ENCODE measurements around the gene GRID1.

The GRID1 gene

DNA sequence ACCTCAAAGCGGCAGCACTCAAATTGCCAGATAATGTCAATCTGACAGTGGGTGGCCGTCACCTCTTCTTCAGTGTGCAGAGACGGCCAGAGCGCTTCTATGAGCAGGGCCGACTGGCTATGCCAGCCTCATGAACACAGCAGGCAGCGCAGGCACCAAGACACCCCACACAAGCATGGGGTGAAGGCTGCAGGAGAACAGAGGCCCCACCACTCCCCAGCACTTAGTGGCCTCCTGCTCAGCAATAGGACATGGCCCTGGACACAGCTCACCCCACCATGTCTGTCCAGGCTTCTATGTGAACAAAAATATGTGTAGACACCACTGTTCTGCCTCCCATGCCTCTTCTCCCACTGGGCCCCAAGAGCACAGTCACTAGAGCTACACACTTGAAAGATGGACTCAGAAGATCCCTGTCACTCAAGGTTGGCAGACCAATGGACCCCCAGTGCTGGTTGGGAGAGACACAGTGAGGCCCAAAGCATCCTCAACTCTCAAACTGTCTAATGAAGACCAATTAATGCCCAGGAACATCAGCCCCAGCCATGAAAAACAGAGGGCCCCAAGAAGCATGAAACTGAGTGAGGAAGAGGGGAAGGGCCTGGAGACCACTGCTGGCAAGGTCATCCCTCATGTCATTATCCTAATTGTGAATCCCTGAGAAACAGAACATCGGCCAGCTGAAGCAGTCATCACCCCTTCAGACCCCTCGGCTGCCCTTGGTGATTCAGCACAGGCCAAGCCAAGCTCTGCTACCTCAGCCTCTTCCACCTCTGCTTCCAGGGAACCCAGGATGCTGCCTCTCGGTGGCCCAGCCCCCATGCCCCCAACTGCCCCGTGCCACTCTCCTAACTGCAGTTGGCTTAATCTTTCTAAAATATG is 77.7 kb downstream of the GRID1 start:
- H4K20me1 ChIP-seq (ENCODE audit: insufficient read depth, low read length) = no peaks in the 10 kb centered on the region
- H3K4me3 ChIP-seq (ENCODE audit: low read depth, low read length, poor library complexity, severe bottlenecking) = no peak overlapping the region
- H3K9ac ChIP-seq (ENCODE audit: low read length) = no peak overlapping the region
- TF ChIP-seq, protein P1, sequence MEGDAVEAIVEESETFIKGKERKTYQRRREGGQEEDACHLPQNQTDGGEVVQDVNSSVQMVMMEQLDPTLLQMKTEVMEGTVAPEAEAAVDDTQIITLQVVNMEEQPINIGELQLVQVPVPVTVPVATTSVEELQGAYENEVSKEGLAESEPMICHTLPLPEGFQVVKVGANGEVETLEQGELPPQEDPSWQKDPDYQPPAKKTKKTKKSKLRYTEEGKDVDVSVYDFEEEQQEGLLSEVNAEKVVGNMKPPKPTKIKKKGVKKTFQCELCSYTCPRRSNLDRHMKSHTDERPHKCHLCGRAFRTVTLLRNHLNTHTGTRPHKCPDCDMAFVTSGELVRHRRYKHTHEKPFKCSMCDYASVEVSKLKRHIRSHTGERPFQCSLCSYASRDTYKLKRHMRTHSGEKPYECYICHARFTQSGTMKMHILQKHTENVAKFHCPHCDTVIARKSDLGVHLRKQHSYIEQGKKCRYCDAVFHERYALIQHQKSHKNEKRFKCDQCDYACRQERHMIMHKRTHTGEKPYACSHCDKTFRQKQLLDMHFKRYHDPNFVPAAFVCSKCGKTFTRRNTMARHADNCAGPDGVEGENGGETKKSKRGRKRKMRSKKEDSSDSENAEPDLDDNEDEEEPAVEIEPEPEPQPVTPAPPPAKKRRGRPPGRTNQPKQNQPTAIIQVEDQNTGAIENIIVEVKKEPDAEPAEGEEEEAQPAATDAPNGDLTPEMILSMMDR (IDR thresholded peaks at IDR 0.05; ENCODE audit: low read length) = no peak
- no peak for TF ChIP-seq EZH2 (IDR thresholded peaks at IDR 0.05; ENCODE audit: borderline replicate concordance, low read length)
- no peaks in the 10 kb centered on the region for H3K9me3 ChIP-seq (ENCODE audit: low read length)
- H3K79me2 ChIP-seq (ENCODE audit: insufficient read depth, low read length) = no peaks in the 10 kb centered on the region
- H3K4me1 ChIP-seq (ENCODE audit: insufficient read depth, low read length, severe bottlenecking) = no peaks in the 10 kb centered on the region
- no peaks in the 10 kb centered on the region for H3K27me3 ChIP-seq (ENCODE audit: insufficient read depth, low read length)
- no peaks in the 10 kb centered on the region for H3K9me2 ChIP-seq (ENCODE audit: low read depth, low read length)
- H3K36me3 ChIP-seq (ENCODE audit: insufficient read depth, low read length) = no peaks in the 10 kb centered on the region
- H3F3A ChIP-seq (ENCODE audit: insufficient read depth, low read length) = no peaks in the 10 kb centered on the region
- no peak overlapping the region for H3K4me2 ChIP-seq (ENCODE audit: low read length)
- no peak overlapping the region for H3K27ac ChIP-seq (ENCODE audit: low read depth, low read length, poor library complexity, severe bottlenecking)
- H2AFZ ChIP-seq (ENCODE audit: low read length) = no peak overlapping the region

- H3K27ac ChIP-seq (ENCODE audit: low read depth, low read length, poor library complexity, severe bottlenecking) = no peak overlapping the region
- TF ChIP-seq, protein P1 (IDR thresholded peaks at IDR 0.05; ENCODE audit: low read length) = no peak
- no peak for TF ChIP-seq EZH2 (IDR thresholded peaks at IDR 0.05; ENCODE audit: borderline replicate concordance, low read length)
- H3K9me2 ChIP-seq (ENCODE audit: low read depth, low read length) = no peaks in the 10 kb centered on the region
- H3K36me3 ChIP-seq (ENCODE audit: insufficient read depth, low read length) = no peaks in the 10 kb centered on the region
- H4K20me1 ChIP-seq (ENCODE audit: insufficient read depth, low read length) = no peaks in the 10 kb centered on the region
- no peak overlapping the region for H3K9ac ChIP-seq (ENCODE audit: low read length)
- no peaks in the 10 kb centered on the region for H3K4me1 ChIP-seq (ENCODE audit: insufficient read depth, low read length, severe bottlenecking)
- no peak overlapping the region for H2AFZ ChIP-seq (ENCODE audit: low read length)
- no peaks in the 10 kb centered on the region for H3F3A ChIP-seq (ENCODE audit: insufficient read depth, low read length)
- H3K9me3 ChIP-seq (ENCODE audit: low read length) = no peaks in the 10 kb centered on the region
- no peaks in the 10 kb centered on the region for H3K79me2 ChIP-seq (ENCODE audit: insufficient read depth, low read length)
- no peak overlapping the region for H3K4me3 ChIP-seq (ENCODE audit: low read depth, low read length, poor library complexity, severe bottlenecking)
- no peak overlapping the region for H3K4me2 ChIP-seq (ENCODE audit: low read length)
- H3K27me3 ChIP-seq (ENCODE audit: insufficient read depth, low read length) = no peaks in the 10 kb centered on the region
These were observed 78.5 kb downstream of the GRID1 start for GRCh38 chr10:86287966-86288579.

DNA sequence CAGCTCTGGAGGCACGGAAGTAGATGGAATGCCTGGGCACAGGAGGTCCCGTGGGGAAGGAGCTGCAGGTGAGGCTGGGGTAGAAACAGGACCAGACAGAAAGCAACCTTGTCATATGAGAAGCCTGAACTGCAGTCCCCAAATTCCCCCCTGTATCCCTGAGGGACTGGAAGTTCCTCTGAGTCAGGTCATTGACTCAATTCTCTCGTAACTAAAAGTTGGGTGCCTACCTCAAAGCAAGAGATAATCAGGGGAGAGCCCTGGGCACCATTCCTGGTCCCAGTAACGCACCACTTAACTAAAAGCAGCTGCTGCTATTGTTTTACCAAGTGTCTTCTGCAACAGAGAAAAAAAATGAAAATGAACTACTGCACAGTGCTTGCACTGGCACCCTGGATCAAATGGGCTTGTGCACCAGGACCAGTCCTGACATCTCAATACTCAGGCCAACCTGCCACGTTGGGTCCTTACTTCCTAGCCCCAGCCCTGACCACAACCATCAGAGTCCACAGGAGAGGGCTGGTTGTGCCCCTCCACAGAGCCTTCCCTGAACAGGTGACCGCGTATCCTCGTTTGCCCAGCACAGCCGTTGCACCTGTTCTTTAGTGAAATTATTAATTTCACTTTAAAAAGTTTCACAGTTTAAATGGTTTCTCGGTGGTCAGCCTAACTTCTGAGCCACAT is 79.3 kb downstream of the GRID1 start:
- Histone ChIP-seq H3K36me3 (ENCODE audit: insufficient read depth, low read length) (no peaks in the 10 kb centered on the region), H3K9me2 (ENCODE audit: low read depth, low read length) (no peaks in the 10 kb centered on the region), H3K9me3 (ENCODE audit: low read length) (no peaks in the 10 kb centered on the region), H3K27me3 (ENCODE audit: insufficient read depth, low read length) (no peaks in the 10 kb centered on the region), H3K4me1 (ENCODE audit: insufficient read depth, low read length, severe bottlenecking) (no peaks in the 10 kb centered on the region), H2AFZ (ENCODE audit: low read length) (no peak overlapping the region), H4K20me1 (ENCODE audit: insufficient read depth, low read length) (no peaks in the 10 kb centered on the region), H3K4me2 (ENCODE audit: low read length) (no peak overlapping the region), H3K4me3 (ENCODE audit: low read depth, low read length, poor library complexity, severe bottlenecking) (no peak overlapping the region), H3K9ac (ENCODE audit: low read length) (no peak overlapping the region), H3K79me2 (ENCODE audit: insufficient read depth, low read length) (no peaks in the 10 kb centered on the region), H3K27ac (ENCODE audit: low read depth, low read length, poor library complexity, severe bottlenecking) (no peak overlapping the region), H3F3A (ENCODE audit: insufficient read depth, low read length) (no peaks in the 10 kb centered on the region)
- no peak for TF ChIP-seq EZH2 (IDR thresholded peaks at IDR 0.05; ENCODE audit: borderline replicate concordance, low read length)
- TF ChIP-seq, protein P1 (IDR thresholded peaks at IDR 0.05; ENCODE audit: low read length) = no peak
